GM12878 (cell line): Measurements from ENCODE around the gene COX18. TPM values are rescaled to one million over a fixed set of nuclear protein-coding genes. Genes with fewer than 3 reads are reported as not detected.

Source experiments
- ATAC-seq: fragments of 200-7000 bp; cut with Tn5 transposase; 3 replicates; pipeline ENCODE4 v1.9.1; 2020; ENCODE audit warnings: mild to moderate bottlenecking, moderate library complexity
- BruUV-seq: library from RNA; stranded (reverse); fragments of 400-500 nt; replicated peaks from 2 replicates; lab custom pipeline; 2021; lab: Mats Ljungman, UMichigan
- CTCF ChIA-PET: fragments of 300-600 bp; sonication (Branson Sonifier 250); formaldehyde crosslinking; extraction: SDS; loops from one replicate; lab custom pipeline; 2021; ENCODE audit warnings: inconsistent platforms; lab: Yijun Ruan, JAX
- POLR2A ChIA-PET: fragments of 350-600 bp; formaldehyde crosslinking; extraction: SDS; loops from one replicate; lab custom pipeline; 2021; ENCODE audit warnings: inconsistent platforms; lab: Charles Lee
- RAD21 ChIA-PET: fragments of 300-600 bp; sonication (Branson Sonifier 250); formaldehyde crosslinking; loops from one replicate; lab custom pipeline; 2023; ENCODE audit warnings: antibody characterized with exemption; ENCODE audit not compliant: unreplicated experiment; lab: Charles Lee
- SMC1A ChIA-PET: fragments of 300-600 bp; sonication (Branson Sonifier 250); formaldehyde crosslinking; loops from one replicate; lab custom pipeline; 2023; ENCODE audit not compliant: unreplicated experiment, uncharacterized antibody; lab: Charles Lee
- DNase-seq: peaks from one replicate; pipeline ENCODE4 v3.0.0-alpha.2; 2011; ENCODE audit warnings: low read depth, low spot score
- FAIRE-seq: peaks from 3 replicates; lab custom pipeline; 2011; peaks lifted over from hg19 to GRCh38; lab: Jason Lieb, UNC
- H2AFZ ChIP-seq: 2 replicates; pipeline ENCODE4 v1.6.0; 2011; ENCODE audit warnings: low read depth, low read length, control low read depth; ENCODE audit not compliant: control insufficient read depth
- H3K27ac ChIP-seq: 2 replicates; pipeline ENCODE4 v1.5.1; 2011; ENCODE audit warnings: control low read depth; ENCODE audit not compliant: control insufficient read depth, insufficient read depth
- H3K27me3 ChIP-seq, 2 experiments: replicated peaks in 1 of 2; 2 replicates each; pipeline versions ENCODE4 v1.6.0 to v1.6.1; 2011; ENCODE audit warnings: low read length in 1 of 2; ENCODE audit not compliant: control insufficient read depth in 2 of 2, insufficient read depth in 2 of 2
- H3K36me3 ChIP-seq, 2 experiments: 2 replicates each; pipeline ENCODE4 v1.5.1; 2011; ENCODE audit warnings: low read length in 1 of 2; ENCODE audit not compliant: control insufficient read depth in 2 of 2, insufficient read depth in 2 of 2
- H3K4me1 ChIP-seq: 2 replicates; pipeline ENCODE4 v1.6.1; 2011; ENCODE audit warnings: mild to moderate bottlenecking, low read length, moderate library complexity, mixed read lengths; ENCODE audit not compliant: control insufficient read depth, insufficient read depth
- H3K4me2 ChIP-seq: 2 replicates; pipeline ENCODE4 v1.6.0; 2011; ENCODE audit warnings: control low read depth; ENCODE audit not compliant: control insufficient read depth, insufficient read depth
- H3K4me3 ChIP-seq: fragments of 200-600 bp; sonication (generic); 2 replicates; pipeline ENCODE4 v1.5.1; 2016
- H3K79me2 ChIP-seq: 2 replicates; pipeline ENCODE4 v1.6.0; 2011; ENCODE audit warnings: low read length; ENCODE audit not compliant: control insufficient read depth, insufficient read depth
- H3K9ac ChIP-seq: 2 replicates; pipeline ENCODE4 v1.8.0; 2011; ENCODE audit warnings: low read length, control low read depth, mixed read lengths; ENCODE audit not compliant: control insufficient read depth, insufficient read depth
- H3K9me3 ChIP-seq: replicated peaks from 3 replicates; pipeline ENCODE4 v1.5.1; 2011; ENCODE audit warnings: mild to moderate bottlenecking, low read length; ENCODE audit not compliant: control insufficient read depth, insufficient read depth
- H4K20me1 ChIP-seq: 2 replicates; pipeline ENCODE4 v1.6.0; 2011; ENCODE audit not compliant: control insufficient read depth, insufficient read depth
- ASH2L ChIP-seq: fragments of 300-600, 200-600 bp; sonication (generic); IDR thresholded peaks from 2 replicates; pipeline ENCODE4 v1.6.1; 2017; ENCODE audit warnings: low read depth, mild to moderate bottlenecking, borderline replicate concordance
- ATF7 ChIP-seq: fragments of 450-650 bp; IDR thresholded peaks from 2 replicates; pipeline ENCODE4 v1.6.1; 2016; ENCODE audit warnings: low read depth, mild to moderate bottlenecking
- GABPA ChIP-seq: IDR thresholded peaks from 2 replicates; pipeline ENCODE4 v1.6.1; 2014; ENCODE audit warnings: antibody characterized with exemption, low read depth, mild to moderate bottlenecking, inconsistent platforms
- HDGF ChIP-seq: fragments of 450-650 bp; IDR thresholded peaks from 2 replicates; pipeline ENCODE4 v1.6.1; 2016; ENCODE audit warnings: antibody characterized with exemption
- KAT2A ChIP-seq: conservative IDR thresholded peaks from 2 replicates; pipeline ENCODE4 v1.6.1; 2011; ENCODE audit warnings: low read depth, low read length; ENCODE audit not compliant: control insufficient read depth
- KLF5 ChIP-seq: fragments of 450-650 bp; IDR thresholded peaks from 2 replicates; pipeline ENCODE4 v1.6.1; 2014; ENCODE audit warnings: mild to moderate bottlenecking; ENCODE audit not compliant: partially characterized antibody
- MTA3 ChIP-seq: IDR thresholded peaks from 2 replicates; pipeline ENCODE4 v1.6.1; 2012; ENCODE audit warnings: low read length, inconsistent platforms, borderline replicate concordance
- NBN ChIP-seq: fragments of 450-650 bp; IDR thresholded peaks from 2 replicates; pipeline ENCODE4 v1.6.1; 2016
- POLR2A ChIP-seq: IDR thresholded peaks from 2 replicates; pipeline ENCODE4 v1.6.1; 2011; ENCODE audit warnings: low read depth, mild to moderate bottlenecking, low read length
- POLR2AphosphoS5 ChIP-seq: IDR thresholded peaks from 2 replicates; pipeline ENCODE4 v1.6.1; 2011; ENCODE audit warnings: mild to moderate bottlenecking, low read length, inconsistent platforms
- RAD51 ChIP-seq: fragments of 450-650 bp; IDR thresholded peaks from 2 replicates; pipeline ENCODE4 v1.6.1; 2016; ENCODE audit warnings: moderate library complexity, mild to moderate bottlenecking, inconsistent platforms
- RCOR1 ChIP-seq: conservative IDR thresholded peaks from 2 replicates; pipeline ENCODE4 v1.6.1; 2012; ENCODE audit warnings: low read depth, low read length, improper control_type of control experiment
- RUNX3 ChIP-seq: IDR thresholded peaks from 2 replicates; pipeline ENCODE4 v1.6.1; 2012; ENCODE audit warnings: low read length, inconsistent platforms
- SMARCA5 ChIP-seq: fragments of 450-650 bp; IDR thresholded peaks from 2 replicates; pipeline ENCODE4 v1.6.1; 2017; ENCODE audit warnings: mild to moderate bottlenecking
- SREBF2 ChIP-seq: IDR thresholded peaks from 2 replicates; pipeline ENCODE4 v1.6.1; 2012; ENCODE audit warnings: mild to moderate bottlenecking, low read length
- TCF12 ChIP-seq: IDR thresholded peaks from 2 replicates; pipeline ENCODE4 v1.6.1; 2011; ENCODE audit warnings: low read depth, mild to moderate bottlenecking, low read length
- WGBS: methylation state at CpG from one replicate; pipeline ENCODE4 v1.1.6; 2016; ENCODE audit warnings: low lambda C conversion rate; ENCODE audit not compliant: insufficient replicate concordance, insufficient coverage; ENCODE audit errors: missing lambda C conversion rate; 5-methylcytosine and 5-hydroxymethylcytosine counted together
- in situ Hi-C: fragments of 300-500 bp; cut with MboI; formaldehyde crosslinking; loops from 9 replicates; pipeline ENCODE4 v1.14.3; 2018; ENCODE audit warnings: mixed read lengths
- intact Hi-C: fragments of 100-400 bp; cut with micrococcal nuclease; formaldehyde crosslinking; loops from one replicate; pipeline ENCODE4 v1.14.2; 2022; ENCODE audit not compliant: unreplicated experiment
- polyA plus RNA-seq, 11 experiments: library from polyadenylated mRNA; depleted of rRNA in 4 of 11; unstranded in 6 of 11; stranded (reverse) in 5 of 11; fragments of >200 nt; fragmentation: Nextera tagmentation in 4 of 11; fragmentation: Illumina TruSeq in 1 of 11; extraction: Ambion mirVana in 4 of 11; extraction: Trizol in 1 of 11; gene quantifications; 1 replicate in 1 of 11; 2 replicates in 10 of 11; pipeline versions ENCODE4 v1.2.1 to v1.2.3, GENCODE V29; 2011 to 2016; ENCODE audit warnings: inconsistent platforms in 2 of 11, missing spikeins in 2 of 11, low read depth in 1 of 11
- total RNA-seq, 4 experiments: library from RNA; depleted of rRNA in 3 of 4; stranded (reverse); fragments of >200 nt in 3 of 4; fragmentation: Illumina TruSeq in 1 of 4; extraction: Trizol in 1 of 4; gene quantifications; 2 replicates each; pipeline versions ENCODE4 v1.2.1 to v1.2.3, GENCODE V29; 2013 to 2021
- TF ChIP-seq, protein P1 (sequence below): IDR thresholded peaks from 2 replicates; pipeline ENCODE4 v1.6.1; 2012; ENCODE audit warnings: low read depth, low read length, improper control_type of control experiment
- TF ChIP-seq, protein P2 (sequence below): fragments of 450-650 bp; IDR thresholded peaks from 2 replicates; pipeline ENCODE4 v1.6.1; 2018; ENCODE audit warnings: mild to moderate bottlenecking, low read depth, moderate library complexity; ENCODE audit not compliant: partially characterized antibody
- TF ChIP-seq, protein P3 (sequence below): fragments of 450-650 bp; IDR thresholded peaks from 2 replicates; pipeline ENCODE4 v1.6.1; 2017; ENCODE audit warnings: mild to moderate bottlenecking, moderate library complexity

Gene COX18
- total and polyA plus RNA-seq, 10 of the 15 experiments (the other 5 are each of a cell fraction or from before 2014, with no cell fraction given): 7.2 to 36.4 (median 17.7) TPM

DNA sequence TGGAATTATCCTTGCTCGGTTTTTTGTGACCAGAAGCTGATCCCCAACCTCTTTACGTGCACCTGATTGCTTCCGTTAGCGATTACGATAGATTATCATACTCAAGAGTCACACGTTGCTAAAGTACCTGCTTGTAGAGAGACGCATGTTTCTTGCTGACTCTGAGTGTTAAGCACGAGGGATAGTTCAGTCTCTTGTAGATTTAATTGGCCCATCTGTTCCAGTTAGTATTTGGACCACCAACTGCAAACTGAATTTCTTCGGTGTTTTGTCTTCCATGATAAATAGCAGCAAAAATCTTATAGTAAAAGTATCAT lies 516 bp upstream of the COX18 start:
- Histone ChIP-seq H4K20me1 (no peaks in the 10 kb centered on the region), H3K9me3 (no peaks in the 10 kb centered on the region), H3K36me3 (peaks cover 0 to 11% of the 10 kb centered on the region in 2 experiments; a peak in 3 of 4 replicates), H3K4me3 (peak overlapping the region; percentile 46; the same call in 1 of the 2 replicates), H3K27me3 (no peaks in the 10 kb centered on the region), H3K4me2 (peak overlapping the region; percentile 91), H3K27ac (peak overlapping the region; percentile 97), H3K9ac (peak overlapping the region; percentile 85), H2AFZ (peak overlapping the region; percentile 88), H3K79me2 (peaks cover 29% of the 10 kb centered on the region), H3K4me1 (peaks cover 4% of the 10 kb centered on the region; the same call in 1 of the 2 replicates)
- WGBS: 12% methylated on average over 9 of the region's 9 CpGs
- ATAC-seq: peak; percentile 23
- FAIRE-seq: no peak
- intact Hi-C loops (no loop called here), in situ Hi-C loops (loop anchor here (25.0 kb wide), 1 partner anchor 1092 kb away; the partner anchor contains the start of gene MTHFD2L)
- ChIA-PET CTCF (interaction anchor here (1.4 to 3.0 kb wide), 6 partner anchors 10 to 187 kb away, joined by 4 to 11 read pairs (median 8); no protein-coding TSS in a partner anchor), POLR2A (interaction anchor here (0.6 to 5.2 kb wide), 3 partner anchors 11 to 189 kb away, joined by 7 to 27 read pairs (median 11); partner anchors contain the start of gene ANKRD17), SMC1A (interaction anchor here (1.1 to 2.2 kb wide), 4 partner anchors 10 to 191 kb away, joined by 3 to 10 read pairs (median 4); no protein-coding TSS in a partner anchor), RAD21 (interaction anchor here (0.9 to 1.8 kb wide), 3 partner anchors 11 to 189 kb away, joined by 3 to 6 read pairs (median 3); partner anchors contain the start of gene ANKRD17)
- BruUV-seq: TSS peak; percentile 99
- DNase-seq: no peak
- no peak for TF ChIP-seq GABPA
- TF ChIP-seq SMARCA5: no peak
- TF ChIP-seq ATF7: peak; percentile 22; the same call in 1 of the 2 replicates
- peak; percentile 96 for TF ChIP-seq KLF5
- TF ChIP-seq, protein P1, sequence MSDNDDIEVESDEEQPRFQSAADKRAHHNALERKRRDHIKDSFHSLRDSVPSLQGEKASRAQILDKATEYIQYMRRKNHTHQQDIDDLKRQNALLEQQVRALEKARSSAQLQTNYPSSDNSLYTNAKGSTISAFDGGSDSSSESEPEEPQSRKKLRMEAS: no peak; the same call in 1 of the 2 replicates
- peak; percentile 9; the same call in 1 of the 2 replicates for TF ChIP-seq POLR2AphosphoS5
- no peak for TF ChIP-seq RCOR1
- no peak for TF ChIP-seq TCF12
- TF ChIP-seq RUNX3: no peak
- no peak for TF ChIP-seq HDGF
- TF ChIP-seq, protein P2, sequence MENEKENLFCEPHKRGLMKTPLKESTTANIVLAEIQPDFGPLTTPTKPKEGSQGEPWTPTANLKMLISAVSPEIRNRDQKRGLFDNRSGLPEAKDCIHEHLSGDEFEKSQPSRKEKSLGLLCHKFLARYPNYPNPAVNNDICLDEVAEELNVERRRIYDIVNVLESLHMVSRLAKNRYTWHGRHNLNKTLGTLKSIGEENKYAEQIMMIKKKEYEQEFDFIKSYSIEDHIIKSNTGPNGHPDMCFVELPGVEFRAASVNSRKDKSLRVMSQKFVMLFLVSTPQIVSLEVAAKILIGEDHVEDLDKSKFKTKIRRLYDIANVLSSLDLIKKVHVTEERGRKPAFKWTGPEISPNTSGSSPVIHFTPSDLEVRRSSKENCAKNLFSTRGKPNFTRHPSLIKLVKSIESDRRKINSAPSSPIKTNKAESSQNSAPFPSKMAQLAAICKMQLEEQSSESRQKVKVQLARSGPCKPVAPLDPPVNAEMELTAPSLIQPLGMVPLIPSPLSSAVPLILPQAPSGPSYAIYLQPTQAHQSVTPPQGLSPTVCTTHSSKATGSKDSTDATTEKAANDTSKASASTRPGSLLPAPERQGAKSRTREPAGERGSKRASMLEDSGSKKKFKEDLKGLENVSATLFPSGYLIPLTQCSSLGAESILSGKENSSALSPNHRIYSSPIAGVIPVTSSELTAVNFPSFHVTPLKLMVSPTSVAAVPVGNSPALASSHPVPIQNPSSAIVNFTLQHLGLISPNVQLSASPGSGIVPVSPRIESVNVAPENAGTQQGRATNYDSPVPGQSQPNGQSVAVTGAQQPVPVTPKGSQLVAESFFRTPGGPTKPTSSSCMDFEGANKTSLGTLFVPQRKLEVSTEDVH: peak; percentile 62
- TF ChIP-seq SREBF2: no peak
- TF ChIP-seq KAT2A: no peak
- TF ChIP-seq NBN: no peak; the same call in 1 of the 2 replicates
- TF ChIP-seq POLR2A: no peak
- TF ChIP-seq MTA3: no peak
- TF ChIP-seq, protein P3, sequence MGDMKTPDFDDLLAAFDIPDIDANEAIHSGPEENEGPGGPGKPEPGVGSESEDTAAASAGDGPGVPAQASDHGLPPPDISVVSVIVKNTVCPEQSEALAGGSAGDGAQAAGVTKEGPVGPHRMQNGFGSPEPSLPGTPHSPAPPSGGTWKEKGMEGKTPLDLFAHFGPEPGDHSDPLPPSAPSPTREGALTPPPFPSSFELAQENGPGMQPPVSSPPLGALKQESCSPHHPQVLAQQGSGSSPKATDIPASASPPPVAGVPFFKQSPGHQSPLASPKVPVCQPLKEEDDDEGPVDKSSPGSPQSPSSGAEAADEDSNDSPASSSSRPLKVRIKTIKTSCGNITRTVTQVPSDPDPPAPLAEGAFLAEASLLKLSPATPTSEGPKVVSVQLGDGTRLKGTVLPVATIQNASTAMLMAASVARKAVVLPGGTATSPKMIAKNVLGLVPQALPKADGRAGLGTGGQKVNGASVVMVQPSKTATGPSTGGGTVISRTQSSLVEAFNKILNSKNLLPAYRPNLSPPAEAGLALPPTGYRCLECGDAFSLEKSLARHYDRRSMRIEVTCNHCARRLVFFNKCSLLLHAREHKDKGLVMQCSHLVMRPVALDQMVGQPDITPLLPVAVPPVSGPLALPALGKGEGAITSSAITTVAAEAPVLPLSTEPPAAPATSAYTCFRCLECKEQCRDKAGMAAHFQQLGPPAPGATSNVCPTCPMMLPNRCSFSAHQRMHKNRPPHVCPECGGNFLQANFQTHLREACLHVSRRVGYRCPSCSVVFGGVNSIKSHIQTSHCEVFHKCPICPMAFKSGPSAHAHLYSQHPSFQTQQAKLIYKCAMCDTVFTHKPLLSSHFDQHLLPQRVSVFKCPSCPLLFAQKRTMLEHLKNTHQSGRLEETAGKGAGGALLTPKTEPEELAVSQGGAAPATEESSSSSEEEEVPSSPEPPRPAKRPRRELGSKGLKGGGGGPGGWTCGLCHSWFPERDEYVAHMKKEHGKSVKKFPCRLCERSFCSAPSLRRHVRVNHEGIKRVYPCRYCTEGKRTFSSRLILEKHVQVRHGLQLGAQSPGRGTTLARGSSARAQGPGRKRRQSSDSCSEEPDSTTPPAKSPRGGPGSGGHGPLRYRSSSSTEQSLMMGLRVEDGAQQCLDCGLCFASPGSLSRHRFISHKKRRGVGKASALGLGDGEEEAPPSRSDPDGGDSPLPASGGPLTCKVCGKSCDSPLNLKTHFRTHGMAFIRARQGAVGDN: 0 out of 2 replicates have a peak, but pooled peaks have one; percentile 26
- TF ChIP-seq RAD51: 0 out of 2 replicates have a peak, but pooled peaks have one; percentile 10
- TF ChIP-seq ASH2L: no peak
